Esophagus muscularis mucosa (tissue), 4 donors: ENCODE measurements around the gene MYMK. TPM values are rescaled to one million over a fixed set of nuclear protein-coding genes. Genes with fewer than 3 reads are reported as not detected.

ENCODE experiments used
- DNase-seq: peaks from one replicate; pipeline ENCODE4 v3.0.0-alpha.2; 2017; ENCODE audit errors: extremely low spot score
- H3K27ac ChIP-seq, 4 donors: fragments of 200-600 bp; sonication (generic); replicated peaks in 1 of 4; 1 replicate in 3 of 4; 2 replicates in 1 of 4; pipeline ENCODE4 v1.5.1; 2016 to 2019; ENCODE audit warnings: mild to moderate bottlenecking in 1 of 4
- H3K27me3 ChIP-seq, 4 donors: fragments of 200-600 bp; sonication (generic); one replicate each; pipeline versions ENCODE4 v1.5.1 to v1.6.0; 2016 to 2019
- H3K36me3 ChIP-seq, 4 donors: fragments of 200-600 bp; sonication (generic); one replicate each; pipeline ENCODE4 v1.5.1; 2016 to 2019
- H3K4me1 ChIP-seq, 4 donors: fragments of 200-600 bp; sonication (generic); one replicate each; pipeline ENCODE4 v1.5.1; 2016 to 2019
- H3K4me3 ChIP-seq, 4 donors: fragments of 200-600 bp; sonication (generic); 1 replicate in 2 of 4; 2 replicates in 2 of 4; pipeline ENCODE4 v1.5.1; 2016 to 2019; ENCODE audit warnings: mild to moderate bottlenecking in 4 of 4, moderate library complexity in 1 of 4
- H3K9me3 ChIP-seq, 4 donors: fragments of 200-600 bp; sonication (generic); 1 replicate in 3 of 4; 2 replicates in 1 of 4; pipeline ENCODE4 v1.5.1; 2016 to 2019
- EP300 ChIP-seq: sonication (generic); formaldehyde crosslinking; IDR thresholded peaks from one replicate; pipeline ENCODE4 v1.6.1; 2017; ENCODE audit warnings: antibody characterized with exemption
- POLR2A ChIP-seq: fragments of 450-650 bp; IDR thresholded peaks from one replicate; pipeline ENCODE4 v1.6.1; 2017; ENCODE audit warnings: antibody characterized with exemption, moderate library complexity, mild to moderate bottlenecking, low read depth
- POLR2AphosphoS5 ChIP-seq, 2 donors: sonication (generic); formaldehyde crosslinking; IDR thresholded peaks; one replicate each; pipeline ENCODE4 v1.6.1; 2017; ENCODE audit warnings: antibody characterized with exemption in 2 of 2
- WGBS: methylation state at CpG from one replicate; pipeline ENCODE4 v1.1.5; 2018; 5-methylcytosine and 5-hydroxymethylcytosine counted together
- intact Hi-C: fragments of 100-400 bp; cut with DNase I; formaldehyde crosslinking; loops from one replicate; pipeline ENCODE4 v1.15.1; 2023
- total RNA-seq, 4 donors: library from RNA; depleted of rRNA; stranded (reverse); fragments of >200 nt; gene quantifications; one replicate each; pipeline versions ENCODE4 v1.1.0 to v1.2.1, GENCODE V29; 2016
- TF ChIP-seq, protein P1 (sequence below), 3 experiments: fragments of 200-600 bp in 2 of 3; fragments of 450-650 bp in 1 of 3; sonication (generic) in 2 of 3; IDR thresholded peaks; one replicate each; pipeline ENCODE4 v1.5.1; 2017 to 2019; ENCODE audit warnings: antibody characterized with exemption in 3 of 3, mild to moderate bottlenecking in 2 of 3, moderate library complexity in 1 of 3

Gene MYMK
- total RNA-seq, 4 donors from 2014 or later, result not detected

DNA sequence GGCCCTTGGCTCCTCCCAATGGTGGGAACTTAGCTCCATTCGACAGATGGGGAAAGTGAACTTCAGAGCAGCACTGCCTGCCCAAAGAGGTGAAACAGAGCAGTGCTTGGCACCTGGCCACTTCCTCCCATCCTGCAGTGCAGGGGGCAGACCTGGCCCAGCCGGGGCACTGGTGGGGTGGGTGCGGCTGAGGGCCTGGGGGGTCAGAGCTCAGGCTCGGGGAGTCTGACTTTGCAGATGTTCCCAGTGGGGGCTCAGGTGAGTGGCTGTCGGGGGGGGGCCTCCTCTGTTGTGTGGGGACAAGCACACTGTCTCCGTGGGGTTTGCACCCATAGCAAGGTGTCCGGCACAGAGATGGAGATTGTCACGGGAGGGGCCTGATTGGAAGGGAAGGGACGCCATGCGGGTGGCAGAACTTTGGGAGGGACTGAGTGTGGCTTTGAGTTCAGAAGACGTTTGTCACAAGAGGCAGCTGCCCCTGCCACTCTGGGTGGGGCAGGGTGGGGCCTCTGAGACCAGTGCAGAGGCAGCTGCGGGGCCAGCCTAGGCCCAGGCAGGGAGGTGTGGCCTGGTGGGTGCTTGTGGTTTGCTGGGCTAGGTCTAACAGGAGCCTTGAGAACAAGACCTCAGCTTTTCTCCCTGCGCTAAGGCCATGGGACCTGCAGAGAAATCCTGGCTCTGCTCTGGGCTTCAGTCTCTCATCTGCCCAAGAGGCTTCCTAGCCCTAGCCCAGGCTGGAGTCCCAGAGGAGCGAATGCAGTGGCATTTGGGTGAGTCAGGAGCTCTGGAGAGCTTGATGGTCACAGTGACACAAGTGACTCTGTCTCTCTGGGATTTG is 2.5 kb downstream of the MYMK start:
- TF ChIP-seq, protein P1, sequence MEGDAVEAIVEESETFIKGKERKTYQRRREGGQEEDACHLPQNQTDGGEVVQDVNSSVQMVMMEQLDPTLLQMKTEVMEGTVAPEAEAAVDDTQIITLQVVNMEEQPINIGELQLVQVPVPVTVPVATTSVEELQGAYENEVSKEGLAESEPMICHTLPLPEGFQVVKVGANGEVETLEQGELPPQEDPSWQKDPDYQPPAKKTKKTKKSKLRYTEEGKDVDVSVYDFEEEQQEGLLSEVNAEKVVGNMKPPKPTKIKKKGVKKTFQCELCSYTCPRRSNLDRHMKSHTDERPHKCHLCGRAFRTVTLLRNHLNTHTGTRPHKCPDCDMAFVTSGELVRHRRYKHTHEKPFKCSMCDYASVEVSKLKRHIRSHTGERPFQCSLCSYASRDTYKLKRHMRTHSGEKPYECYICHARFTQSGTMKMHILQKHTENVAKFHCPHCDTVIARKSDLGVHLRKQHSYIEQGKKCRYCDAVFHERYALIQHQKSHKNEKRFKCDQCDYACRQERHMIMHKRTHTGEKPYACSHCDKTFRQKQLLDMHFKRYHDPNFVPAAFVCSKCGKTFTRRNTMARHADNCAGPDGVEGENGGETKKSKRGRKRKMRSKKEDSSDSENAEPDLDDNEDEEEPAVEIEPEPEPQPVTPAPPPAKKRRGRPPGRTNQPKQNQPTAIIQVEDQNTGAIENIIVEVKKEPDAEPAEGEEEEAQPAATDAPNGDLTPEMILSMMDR (IDR thresholded peaks at IDR 0.05), result no peak
- TF ChIP-seq POLR2A (no peak), EP300 (no peak), POLR2AphosphoS5 (IDR thresholded peaks at IDR 0.05) (no peak)
- peaks cover 7 to 17% (median 16%) of the 10 kb centered on the region in 4 donors for H3K4me1 ChIP-seq
- no peak overlapping the region for H3K4me3 ChIP-seq
- no peaks in the 10 kb centered on the region for H3K9me3 ChIP-seq
- H3K27ac ChIP-seq, result no peak overlapping the region
- 89% methylated on average over 11 of the region's 14 CpGs for WGBS
- H3K36me3 ChIP-seq, result no peaks in the 10 kb centered on the region
- peaks cover 0 to 10% (median 0%) of the 10 kb centered on the region in 4 donors for H3K27me3 ChIP-seq
- DNase-seq, result no peak
- intact Hi-C loops, result no loop called here

DNA sequence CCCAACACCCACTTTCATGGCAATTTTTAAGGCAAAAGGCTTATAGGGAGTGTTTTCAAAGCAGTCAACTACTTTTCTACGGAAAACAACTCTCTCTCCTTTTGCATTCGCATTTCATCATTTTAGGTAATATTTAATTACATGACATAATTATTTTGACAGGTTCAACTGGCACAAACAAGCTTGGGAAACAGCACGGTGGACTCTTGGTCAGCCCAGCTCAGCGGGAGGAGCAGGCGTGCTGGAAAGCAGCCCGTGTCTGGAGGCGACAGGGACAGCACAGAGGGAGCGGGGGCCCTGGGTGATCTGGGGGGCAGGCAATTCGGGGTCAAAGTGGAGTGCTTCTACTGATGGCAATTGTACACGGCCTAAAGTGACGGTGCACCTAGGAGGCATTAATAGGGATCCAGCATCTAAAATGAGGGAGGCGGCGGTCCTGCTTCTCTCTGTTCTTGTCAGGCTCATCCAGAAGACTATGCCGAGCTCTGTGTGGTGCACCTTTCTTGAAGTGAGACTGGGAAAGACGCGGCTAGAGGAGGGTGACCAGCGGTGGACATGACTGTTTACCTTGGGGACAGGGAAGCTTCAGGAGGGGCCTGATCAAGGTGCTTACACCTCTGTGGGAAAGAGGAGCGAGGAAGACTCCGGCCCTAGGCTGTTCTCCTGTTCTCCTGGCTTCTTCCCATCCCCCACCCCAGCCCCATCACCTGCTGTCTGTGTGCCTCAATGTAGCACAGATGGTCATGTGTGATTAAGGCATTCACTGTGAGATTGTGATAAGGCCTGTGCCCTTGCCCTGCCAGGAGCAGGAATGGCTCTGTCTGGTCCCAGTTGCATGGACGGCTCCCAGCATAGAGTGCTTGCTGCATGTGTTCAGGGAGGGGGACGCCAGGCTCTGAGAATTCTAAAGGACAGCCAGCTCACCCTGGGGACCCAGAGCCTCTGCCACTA is 3.4 kb downstream of the MYMK start:
- H3K27me3 ChIP-seq, result peaks cover 0 to 8% (median 0%) of the 10 kb centered on the region in 4 donors
- no peaks in the 10 kb centered on the region for H3K36me3 ChIP-seq
- TF ChIP-seq EP300 (no peak), POLR2A (no peak), POLR2AphosphoS5 (IDR thresholded peaks at IDR 0.05) (no peak)
- TF ChIP-seq, protein P1 (IDR thresholded peaks at IDR 0.05), result no peak
- DNase-seq, result no peak
- H3K27ac ChIP-seq, result no peak overlapping the region
- intact Hi-C loops, result no loop called here
- H3K4me3 ChIP-seq, result no peak overlapping the region
- H3K4me1 ChIP-seq, result peaks cover 0 to 8% (median 7%) of the 10 kb centered on the region in 4 donors
- H3K9me3 ChIP-seq, result no peaks in the 10 kb centered on the region
- WGBS, result 90% methylated on average over 21 of the region's 21 CpGs

DNA sequence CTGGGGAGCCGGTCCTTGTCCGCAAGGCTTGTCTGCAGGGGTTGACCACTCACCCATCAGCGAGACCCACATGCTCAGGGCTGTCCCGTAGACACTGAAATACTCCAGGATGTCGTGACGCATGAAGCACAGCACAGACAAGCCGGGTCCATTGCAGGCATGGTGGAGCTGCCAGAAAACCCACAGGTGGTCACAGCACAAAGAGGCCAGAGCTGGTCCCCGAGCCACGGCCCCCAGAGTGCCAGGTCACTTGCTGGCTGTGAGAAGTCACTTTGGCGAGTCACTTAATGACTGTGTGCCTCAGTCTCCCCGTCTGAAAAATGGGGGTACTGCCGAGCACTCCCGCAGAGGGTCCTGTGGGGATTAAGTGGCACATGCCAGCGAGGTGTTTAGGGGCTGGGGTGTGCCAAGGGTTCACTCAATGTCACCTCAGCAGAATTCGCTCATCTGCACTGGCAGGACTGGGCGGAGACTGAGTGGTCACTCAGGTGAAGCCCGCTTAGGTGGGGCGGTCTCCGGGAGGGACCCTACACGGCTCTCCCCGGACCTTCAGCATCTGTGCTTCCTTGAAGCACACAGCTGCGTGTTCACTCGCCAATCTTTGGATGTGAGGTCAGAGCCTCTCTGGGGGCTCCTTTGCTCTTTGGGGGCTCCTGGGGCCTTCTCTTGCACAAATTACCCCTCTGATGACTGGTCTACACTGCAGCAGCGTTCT is 4.5 kb downstream of the MYMK start:
- intact Hi-C loops, result no loop called here
- H3K9me3 ChIP-seq, result no peaks in the 10 kb centered on the region
- peaks cover 0 to 19% (median 0%) of the 10 kb centered on the region in 4 donors for H3K27me3 ChIP-seq
- 83% methylated on average over 8 of the region's 24 CpGs for WGBS
- H3K27ac ChIP-seq, result no peak overlapping the region
- TF ChIP-seq POLR2A (no peak), POLR2AphosphoS5 (IDR thresholded peaks at IDR 0.05) (no peak), EP300 (no peak)
- TF ChIP-seq, protein P1 (IDR thresholded peaks at IDR 0.05), result no peak
- H3K4me3 ChIP-seq, result no peak overlapping the region
- no peak for DNase-seq
- H3K36me3 ChIP-seq, result no peaks in the 10 kb centered on the region
- H3K4me1 ChIP-seq, result no peaks in the 10 kb centered on the region

DNA sequence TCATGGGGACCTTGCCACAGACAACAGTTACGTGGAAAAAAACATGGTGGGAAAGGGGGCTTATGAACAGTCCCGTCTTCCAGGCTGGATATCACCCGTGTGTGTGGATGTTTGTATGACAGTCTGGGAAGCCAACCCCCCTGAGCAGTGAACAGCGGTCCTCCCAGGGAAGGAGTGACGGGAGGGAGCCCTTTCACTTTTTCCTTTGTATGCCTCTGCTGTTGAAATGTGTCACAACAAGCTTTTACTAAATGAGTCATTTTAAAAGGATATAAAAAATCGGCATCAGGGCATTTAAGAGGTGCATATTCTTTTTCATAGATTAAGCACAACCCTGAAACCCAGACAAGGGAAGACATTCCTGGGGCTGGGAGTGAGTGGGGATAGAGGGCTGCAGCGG is 5.1 kb downstream of the MYMK start:
- Histone ChIP-seq H3K36me3 (no peaks in the 10 kb centered on the region), H3K27me3 (peaks cover 0 to 25% (median 0%) of the 10 kb centered on the region in 4 donors), H3K4me3 (no peak overlapping the region), H3K27ac (no peak overlapping the region), H3K4me1 (peaks cover 4 to 5% (median 5%) of the 10 kb centered on the region in 4 donors), H3K9me3 (no peaks in the 10 kb centered on the region)
- DNase-seq, result no peak
- intact Hi-C loops, result no loop called here
- WGBS, result 69% methylated on average over 7 of the region's 7 CpGs
- TF ChIP-seq EP300, result no peak
